Chondrocyte (in vitro differentiated cells): ENCODE results near the gene LDB2. TPM values are rescaled to one million over a fixed set of nuclear protein-coding genes. Genes with fewer than 3 reads are reported as not detected.

ENCODE experiments used
- DNase-seq: peaks from one replicate; pipeline ENCODE4 v3.0.0; 2021; ENCODE audit warnings: mixed read lengths, low spot score
- H3K27ac Mint-ChIP-seq: one replicate; pipeline ENCODE4 v1.8.0; 2021; ENCODE audit warnings: mild to moderate bottlenecking, moderate library complexity, mixed read lengths; ENCODE audit not compliant: unreplicated experiment
- H3K27me3 Mint-ChIP-seq: 2 replicates; pipeline ENCODE4 v1.8.0; 2021; ENCODE audit warnings: low read depth, mixed read lengths
- H3K36me3 Mint-ChIP-seq: 2 replicates; pipeline ENCODE4 v1.8.0; 2021; ENCODE audit warnings: low read depth, mixed read lengths
- H3K4me1 Mint-ChIP-seq: 2 replicates; pipeline ENCODE4 v1.8.0; 2021; ENCODE audit warnings: low read depth, mild to moderate bottlenecking, mixed read lengths
- H3K4me3 Mint-ChIP-seq: one replicate; pipeline ENCODE4 v1.8.0; 2021; ENCODE audit warnings: mild to moderate bottlenecking, moderate library complexity, mixed read lengths; ENCODE audit not compliant: unreplicated experiment
- H3K9me3 Mint-ChIP-seq: 2 replicates; pipeline ENCODE4 v1.8.0; 2021; ENCODE audit warnings: low read depth, mixed read lengths
- total RNA-seq: library from RNA; stranded (reverse); gene quantifications from 3 replicates; pipeline ENCODE4 v1.2.1, GENCODE V29; 2021
- TF ChIP-seq, protein P1 (sequence below): fragments of 200-600 bp; sonication (generic); IDR thresholded peaks from 2 replicates; pipeline ENCODE4 v1.5.0; 2021; ENCODE audit warnings: antibody characterized with exemption, mild to moderate bottlenecking, moderate library complexity

Gene LDB2
- total RNA-seq, 1 donor from 2014 or later: 2.0 TPM

DNA sequence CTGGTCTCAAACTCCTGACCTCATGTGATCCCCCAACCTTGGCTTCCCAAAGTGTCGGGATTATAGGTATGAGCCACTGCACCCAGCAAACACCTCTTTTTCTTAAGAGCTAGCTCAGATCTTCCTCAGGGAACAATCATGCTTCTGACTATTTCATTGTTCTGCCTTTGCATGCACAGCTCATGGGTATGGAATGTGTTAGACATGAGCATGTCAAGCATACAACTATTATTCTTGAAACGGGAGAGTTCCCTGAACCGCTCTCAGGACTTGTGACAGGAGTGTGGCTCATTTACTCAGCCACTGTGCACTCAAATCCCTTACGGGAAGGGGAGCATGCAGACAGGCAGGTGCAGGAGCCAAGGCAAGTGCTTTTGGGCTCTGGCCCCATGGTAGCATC is 440.5 kb downstream of the LDB2 start:
- no peak overlapping the region for H3K4me3 Mint-ChIP-seq

More for the DNA sequence above, 440.5 kb downstream of the LDB2 start:
- Mint-ChIP-seq H3K4me1 (peaks cover 2% of the 10 kb centered on the region), H3K36me3 (no peaks in the 10 kb centered on the region), H3K9me3 (peaks cover 2% of the 10 kb centered on the region), H3K27me3 (no peaks in the 10 kb centered on the region), H3K27ac (no peak overlapping the region)
- DNase-seq: no peak
- TF ChIP-seq, protein P1, sequence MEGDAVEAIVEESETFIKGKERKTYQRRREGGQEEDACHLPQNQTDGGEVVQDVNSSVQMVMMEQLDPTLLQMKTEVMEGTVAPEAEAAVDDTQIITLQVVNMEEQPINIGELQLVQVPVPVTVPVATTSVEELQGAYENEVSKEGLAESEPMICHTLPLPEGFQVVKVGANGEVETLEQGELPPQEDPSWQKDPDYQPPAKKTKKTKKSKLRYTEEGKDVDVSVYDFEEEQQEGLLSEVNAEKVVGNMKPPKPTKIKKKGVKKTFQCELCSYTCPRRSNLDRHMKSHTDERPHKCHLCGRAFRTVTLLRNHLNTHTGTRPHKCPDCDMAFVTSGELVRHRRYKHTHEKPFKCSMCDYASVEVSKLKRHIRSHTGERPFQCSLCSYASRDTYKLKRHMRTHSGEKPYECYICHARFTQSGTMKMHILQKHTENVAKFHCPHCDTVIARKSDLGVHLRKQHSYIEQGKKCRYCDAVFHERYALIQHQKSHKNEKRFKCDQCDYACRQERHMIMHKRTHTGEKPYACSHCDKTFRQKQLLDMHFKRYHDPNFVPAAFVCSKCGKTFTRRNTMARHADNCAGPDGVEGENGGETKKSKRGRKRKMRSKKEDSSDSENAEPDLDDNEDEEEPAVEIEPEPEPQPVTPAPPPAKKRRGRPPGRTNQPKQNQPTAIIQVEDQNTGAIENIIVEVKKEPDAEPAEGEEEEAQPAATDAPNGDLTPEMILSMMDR: no peak
